ENCODE measurements around the gene FUT6. TPM values are rescaled to one million over a fixed set of nuclear protein-coding genes. Genes with fewer than 3 reads are reported as not detected.
"Not testable (repeated sequence)": the region's sequence is repeated elsewhere in the genome, so short reads cannot be mapped to it uniquely, and the experiment has no call there.

The FUT6 gene
- total and polyA plus RNA-seq, 2 experiments from 2014 or later, result not detected

- Histone ChIP-seq H3K27ac (no peak within 1 kb of the TSS), H3K4me1 (ENCODE audit: low read depth) (no peaks in the 10 kb centered on the region), H3K36me3 (peaks cover 16% of the 10 kb centered on the region), H3K27me3 (no peaks in the 10 kb centered on the region), H3K9me3 (ENCODE audit: low read depth) (no peaks in the 10 kb centered on the region), H3K4me3 (no peak within 1 kb of the TSS)
- no peak for TF ChIP-seq CTCF (IDR thresholded peaks at IDR 0.05; ENCODE audit: low read depth, low read length)
- no peak for DNase-seq (ENCODE audit: low read depth in 1 of 2, low spot score in 1 of 2)
Observed at GRCh38 chr19:5784581-5785147, 54.8 kb downstream of the FUT6 start, which contains the start of gene PRR22. TSS of gene PRR22 (minus strand) at chr19:5784746. CDS start at chr19:5784660, 86 bp downstream.

DNA sequence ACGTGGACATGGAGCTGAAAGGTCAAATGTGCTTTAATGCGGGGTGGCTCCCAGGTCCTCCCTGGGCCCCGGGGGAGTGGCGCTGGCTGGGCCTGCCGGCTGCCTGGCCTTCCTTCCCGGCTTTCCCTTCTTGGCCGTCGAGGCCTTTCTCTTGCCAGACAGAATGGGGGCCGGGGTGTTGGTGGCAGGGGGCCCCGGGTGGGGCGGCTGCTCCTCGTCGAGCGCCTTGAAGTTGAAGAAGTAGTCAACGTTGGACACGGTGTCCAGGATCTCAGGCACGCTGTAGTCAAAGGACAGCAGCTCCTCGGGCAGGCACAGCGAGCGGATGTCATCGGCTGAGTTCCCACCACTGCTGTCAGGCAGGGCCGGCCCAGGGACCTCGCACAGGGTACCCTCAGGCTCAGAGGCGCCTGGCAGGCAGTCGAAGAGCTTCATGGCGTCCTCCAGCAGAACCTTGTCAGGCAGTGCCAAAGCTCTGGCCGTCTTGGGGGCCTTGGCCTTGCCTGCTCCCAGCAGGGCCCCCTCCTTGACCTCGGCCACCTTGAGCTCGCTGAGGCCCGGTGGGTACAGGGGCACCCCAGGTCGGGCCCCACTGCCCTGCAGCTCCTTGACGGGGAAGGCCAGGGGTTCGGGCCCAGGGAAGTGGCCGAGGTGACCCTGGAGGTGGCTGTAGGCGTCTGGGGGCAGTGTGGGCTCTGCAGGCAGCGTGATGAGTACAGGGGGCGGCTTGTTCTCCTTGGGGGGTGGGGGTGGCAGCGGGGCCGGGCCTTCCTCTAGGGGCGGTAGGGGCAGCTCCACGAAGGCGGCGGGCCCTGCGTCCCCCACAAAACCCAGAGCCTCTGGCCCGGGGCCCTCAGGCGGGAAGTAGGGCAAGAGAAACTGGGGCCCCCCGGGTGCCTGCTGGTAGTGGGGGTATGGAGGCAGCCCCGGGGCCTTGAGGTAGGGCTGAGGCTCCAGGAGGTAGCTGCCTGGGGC is 56.3 kb downstream of the FUT6 start:
- Histone ChIP-seq H3K36me3 (peaks cover 8% of the 10 kb centered on the region), H3K4me1 (ENCODE audit: low read depth) (no peaks in the 10 kb centered on the region), H3K4me3 (no peak overlapping the region), H3K27ac (no peak overlapping the region), H3K9me3 (ENCODE audit: low read depth) (no peaks in the 10 kb centered on the region), H3K27me3 (no peaks in the 10 kb centered on the region)
- no peak for TF ChIP-seq CTCF (IDR thresholded peaks at IDR 0.05; ENCODE audit: low read depth, low read length)
- no peak for DNase-seq (ENCODE audit: low read depth in 1 of 2, low spot score in 1 of 2)

- no peak for DNase-seq (ENCODE audit: low read depth in 1 of 2, low spot score in 1 of 2)
- H3K4me1 ChIP-seq (ENCODE audit: low read depth), result no peaks in the 10 kb centered on the region
- no peak for TF ChIP-seq CTCF (IDR thresholded peaks at IDR 0.05; ENCODE audit: low read depth, low read length)
Observed at GRCh38 chr19:5782322-5782721, 57.2 kb downstream of the FUT6 start.

DNA sequence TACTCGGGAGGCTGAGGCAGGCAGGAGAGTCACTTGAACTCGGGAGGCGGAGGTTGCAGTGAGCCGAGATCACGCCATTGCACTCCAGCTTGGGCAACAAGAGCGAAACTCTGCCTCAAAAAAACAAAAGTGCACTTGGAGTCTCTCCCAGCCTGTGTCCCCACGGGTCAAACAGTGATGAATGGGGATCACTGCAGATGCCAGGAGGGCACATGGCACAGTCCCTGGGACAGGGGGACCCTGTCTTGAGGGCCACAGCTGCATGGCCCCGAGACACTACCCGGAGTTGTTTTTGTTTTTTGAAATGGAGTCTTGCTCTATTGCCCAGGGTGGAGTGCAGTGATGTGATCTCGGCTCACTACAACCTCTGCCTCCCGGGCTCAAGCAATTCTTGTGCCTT is 58.6 kb downstream of the FUT6 start:
- H3K27ac ChIP-seq; H3K36me3 ChIP-seq; H3K9me3 ChIP-seq (ENCODE audit: low read depth); H3K27me3 ChIP-seq; DNase-seq (ENCODE audit: low read depth in 1 of 2, low spot score in 1 of 2); H3K4me3 ChIP-seq; H3K4me1 ChIP-seq (ENCODE audit: low read depth): not testable (repeated sequence)

More at GRCh38 chr19:5782322-5782721, 57.2 kb downstream of the FUT6 start:
- H3K27me3 ChIP-seq, result no peaks in the 10 kb centered on the region
- H3K27ac ChIP-seq, result no peak overlapping the region
- peaks cover 5% of the 10 kb centered on the region for H3K36me3 ChIP-seq
- H3K9me3 ChIP-seq (ENCODE audit: low read depth), result no peaks in the 10 kb centered on the region
- no peak overlapping the region for H3K4me3 ChIP-seq

Other genes starting within 250 kb of the FUT6 start
- gene SAFB2, start 216.9 kb downstream of the FUT6 start, total RNA-seq, result 36.3 and 55.5 TPM in 2 replicates
- 66.3 and 71.8 TPM in 2 replicates for gene SAFB2, start 216.9 kb downstream of the FUT6 start, polyA plus RNA-seq
- gene SAFB, start 216.6 kb downstream of the FUT6 start, total RNA-seq, result 79.5 and 108 TPM in 2 replicates
- 127 and 161 TPM in 2 replicates for gene SAFB, start 216.6 kb downstream of the FUT6 start, polyA plus RNA-seq
- gene MICOS13, start 159.2 kb downstream of the FUT6 start, total RNA-seq, result 59.1 and 90.7 TPM in 2 replicates
- 134 and 173 TPM in 2 replicates for gene MICOS13, start 159.2 kb downstream of the FUT6 start, polyA plus RNA-seq
- 62.5 and 80.5 TPM in 2 replicates for gene HSD11B1L, start 158.7 kb downstream of the FUT6 start, total RNA-seq
- 60.1 and 61.9 TPM in 2 replicates for gene HSD11B1L, start 158.7 kb downstream of the FUT6 start, polyA plus RNA-seq
- gene RPL36, start 149.4 kb downstream of the FUT6 start, total RNA-seq, result 829 and 1,053 TPM in 2 replicates
- 982 and 1,206 TPM in 2 replicates for gene RPL36, start 149.4 kb downstream of the FUT6 start, polyA plus RNA-seq
- gene LONP1, start 119.6 kb downstream of the FUT6 start, total RNA-seq, result 125 and 151 TPM in 2 replicates
- gene LONP1, start 119.6 kb downstream of the FUT6 start, polyA plus RNA-seq, result 110 TPM in 2 replicates
- 0.11 TPM in 1 of 2 replicates, not detected in the other for gene CATSPERD, start 119.1 kb downstream of the FUT6 start, total RNA-seq
- not detected in 2 replicates for gene CATSPERD, start 119.1 kb downstream of the FUT6 start, polyA plus RNA-seq
- 3.6 and 4.9 TPM in 2 replicates for gene PRR22, start 55.0 kb downstream of the FUT6 start, total RNA-seq
- 1.9 and 9.7 TPM in 2 replicates for gene PRR22, start 55.0 kb downstream of the FUT6 start, polyA plus RNA-seq
- 40.9 and 43.4 TPM in 2 replicates for gene DUS3L, start 48.5 kb downstream of the FUT6 start, total RNA-seq
- 25.0 and 39.1 TPM in 2 replicates for gene DUS3L, start 48.5 kb downstream of the FUT6 start, polyA plus RNA-seq
- gene NRTN, start 34.6 kb downstream of the FUT6 start, total RNA-seq, result 28.2 and 36.1 TPM in 2 replicates
- 68.2 and 85.8 TPM in 2 replicates for gene NRTN, start 34.6 kb downstream of the FUT6 start, polyA plus RNA-seq
- gene FUT3, start 11.7 kb upstream of the FUT6 start, total RNA-seq, result 0.14 and 3.8 TPM in 2 replicates
- gene FUT3, start 11.7 kb upstream of the FUT6 start, polyA plus RNA-seq, result 0.92 TPM in 1 of 2 replicates, not detected in the other
- gene FUT5, start 30.8 kb upstream of the FUT6 start, total RNA-seq, result 1.5 TPM in 1 of 2 replicates, not detected in the other
- gene FUT5, start 30.8 kb upstream of the FUT6 start, polyA plus RNA-seq, result 8.9 TPM in 1 of 2 replicates, not detected in the other
- 295 and 485 TPM in 2 replicates for gene NDUFA11, start 64.1 kb upstream of the FUT6 start, total RNA-seq
- gene NDUFA11, start 64.1 kb upstream of the FUT6 start, polyA plus RNA-seq, result 738 and 760 TPM in 2 replicates
- 13.0 and 23.1 TPM in 2 replicates for gene VMAC, start 65.2 kb upstream of the FUT6 start, total RNA-seq
- 3.9 and 6.2 TPM in 2 replicates for gene VMAC, start 65.2 kb upstream of the FUT6 start, polyA plus RNA-seq
- 14.4 and 23.6 TPM in 2 replicates for gene CAPS, start 74.6 kb upstream of the FUT6 start, total RNA-seq
- gene CAPS, start 74.6 kb upstream of the FUT6 start, polyA plus RNA-seq, result 14.1 and 17.7 TPM in 2 replicates
- 102 and 108 TPM in 2 replicates for gene RANBP3, start 138.4 kb upstream of the FUT6 start, total RNA-seq
- 17.7 and 18.3 TPM in 2 replicates for gene RANBP3, start 138.4 kb upstream of the FUT6 start, polyA plus RNA-seq

All from cardiac muscle cell (in vitro differentiated cells and primary cell).